Neutrophil (primary cell): ENCODE measurements around the gene RAPGEFL1.
"Not testable (repeated sequence)": the region's sequence is repeated elsewhere in the genome, so short reads cannot be mapped to it uniquely, and the experiment has no call there.

Source experiments
- H3K27ac ChIP-seq: fragments of 200-600 bp; sonication (generic); 2 replicates; pipeline ENCODE4 v1.5.1; 2016; ENCODE audit warnings: mild to moderate bottlenecking, moderate library complexity
- H3K27me3 ChIP-seq: fragments of 200-600 bp; sonication (generic); 2 replicates; pipeline ENCODE4 v1.6.0; 2016; ENCODE audit warnings: mild to moderate bottlenecking
- H3K36me3 ChIP-seq: fragments of 200-600 bp; sonication (generic); 2 replicates; pipeline ENCODE4 v1.5.1; 2017
- H3K4me1 ChIP-seq, 2 experiments: fragments of 200-600 bp in 1 of 2; sonication (generic) in 1 of 2; 1 replicate in 1 of 2; 2 replicates in 1 of 2; pipeline versions ENCODE4 v1.5.1 to v1.6.1; 2013 to 2016; ENCODE audit warnings: low read depth in 1 of 2, low read length in 1 of 2, mild to moderate bottlenecking in 1 of 2, moderate library complexity in 1 of 2; ENCODE audit not compliant: control insufficient read depth in 1 of 2, insufficient read depth in 1 of 2
- H3K4me3 ChIP-seq, 2 experiments: fragments of 200-600 bp in 1 of 2; sonication (generic) in 1 of 2; 1 replicate in 1 of 2; 2 replicates in 1 of 2; pipeline ENCODE4 v1.5.1; 2013 to 2016; ENCODE audit warnings: low read depth in 1 of 2, low read length in 1 of 2, mild to moderate bottlenecking in 1 of 2, moderate library complexity in 1 of 2
- H3K9me3 ChIP-seq: fragments of 200-600 bp; sonication (generic); 2 replicates; pipeline ENCODE4 v1.5.1; 2016
- TF ChIP-seq, protein P1 (sequence below): fragments of 200-600 bp; sonication (generic); IDR thresholded peaks from 2 replicates; pipeline ENCODE4 v1.5.1; 2016; ENCODE audit warnings: antibody characterized with exemption

Gene RAPGEFL1

DNA sequence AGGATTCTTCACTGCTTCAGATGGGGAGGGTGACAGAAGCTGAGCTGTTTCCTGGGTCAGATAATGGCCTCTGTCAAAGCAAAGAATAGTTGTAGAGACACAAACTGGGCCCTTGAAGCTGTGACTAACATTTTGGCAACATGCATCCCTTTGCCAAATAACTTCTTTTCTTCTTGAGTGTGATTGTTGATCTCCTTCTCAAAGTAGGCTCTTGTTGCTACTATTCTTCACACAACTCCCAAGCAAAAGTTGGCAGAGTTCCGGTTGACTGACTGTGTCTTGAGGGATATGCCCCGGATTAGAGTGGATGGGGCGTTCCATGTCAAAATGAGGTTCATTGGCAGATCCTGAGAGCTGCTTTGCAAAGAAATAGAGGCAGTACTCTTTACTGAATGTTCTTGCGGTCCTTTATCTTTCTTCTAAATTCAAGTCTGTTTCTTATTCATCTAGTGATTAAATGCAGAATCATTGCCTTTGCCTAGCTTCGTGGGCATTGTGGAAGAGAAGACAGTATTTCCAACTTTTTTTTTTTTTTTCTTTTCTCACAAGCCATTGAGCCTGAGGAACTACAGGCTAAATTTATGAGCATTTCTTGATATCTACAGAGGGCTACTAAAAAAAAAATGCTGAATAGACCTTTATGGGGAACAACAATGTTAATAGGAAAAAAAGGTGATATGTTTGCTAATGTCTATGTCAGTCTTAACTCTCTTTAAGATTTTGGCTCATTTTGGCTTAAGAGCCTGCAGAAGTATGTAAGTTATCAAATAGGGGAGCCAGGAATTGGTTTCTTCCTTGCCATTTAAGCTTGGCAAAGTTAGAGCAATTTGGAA is 47.7 kb downstream of the RAPGEFL1 start:
- Histone ChIP-seq H3K27ac (no peak overlapping the region), H3K27me3 (no peaks in the 10 kb centered on the region), H3K4me3 (no peak overlapping the region), H3K36me3 (peaks cover 42% of the 10 kb centered on the region), H3K9me3 (no peaks in the 10 kb centered on the region), H3K4me1 (peaks cover 4 to 14% of the 10 kb centered on the region in 2 experiments)
- TF ChIP-seq, protein P1, sequence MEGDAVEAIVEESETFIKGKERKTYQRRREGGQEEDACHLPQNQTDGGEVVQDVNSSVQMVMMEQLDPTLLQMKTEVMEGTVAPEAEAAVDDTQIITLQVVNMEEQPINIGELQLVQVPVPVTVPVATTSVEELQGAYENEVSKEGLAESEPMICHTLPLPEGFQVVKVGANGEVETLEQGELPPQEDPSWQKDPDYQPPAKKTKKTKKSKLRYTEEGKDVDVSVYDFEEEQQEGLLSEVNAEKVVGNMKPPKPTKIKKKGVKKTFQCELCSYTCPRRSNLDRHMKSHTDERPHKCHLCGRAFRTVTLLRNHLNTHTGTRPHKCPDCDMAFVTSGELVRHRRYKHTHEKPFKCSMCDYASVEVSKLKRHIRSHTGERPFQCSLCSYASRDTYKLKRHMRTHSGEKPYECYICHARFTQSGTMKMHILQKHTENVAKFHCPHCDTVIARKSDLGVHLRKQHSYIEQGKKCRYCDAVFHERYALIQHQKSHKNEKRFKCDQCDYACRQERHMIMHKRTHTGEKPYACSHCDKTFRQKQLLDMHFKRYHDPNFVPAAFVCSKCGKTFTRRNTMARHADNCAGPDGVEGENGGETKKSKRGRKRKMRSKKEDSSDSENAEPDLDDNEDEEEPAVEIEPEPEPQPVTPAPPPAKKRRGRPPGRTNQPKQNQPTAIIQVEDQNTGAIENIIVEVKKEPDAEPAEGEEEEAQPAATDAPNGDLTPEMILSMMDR: no peak

DNA sequence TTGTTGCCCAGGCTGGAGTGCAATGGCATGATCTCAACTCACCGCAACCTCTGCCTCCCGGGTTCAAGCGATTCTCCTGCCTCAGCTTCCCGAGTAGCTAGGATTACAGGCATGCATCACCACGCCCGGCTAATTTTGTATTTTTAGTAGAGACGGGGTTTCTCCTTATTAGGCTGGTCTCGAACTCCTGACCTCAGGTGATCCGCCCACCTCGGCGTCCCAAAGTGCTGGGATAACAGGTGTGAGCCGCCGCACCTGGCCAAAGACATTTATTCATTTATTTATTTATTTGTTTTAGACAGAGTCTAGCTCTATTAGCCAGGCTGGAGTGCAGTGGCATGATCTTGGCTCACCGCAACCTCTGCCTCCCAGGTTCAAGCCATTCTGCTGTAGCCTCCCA is 51.9 kb downstream of the RAPGEFL1 start:
- peaks cover 63% of the 10 kb centered on the region for H3K36me3 ChIP-seq
- not testable (repeated sequence) for H3K27me3 ChIP-seq, H3K4me3 ChIP-seq, H3K27ac ChIP-seq, H3K9me3 ChIP-seq, H3K4me1 ChIP-seq

DNA sequence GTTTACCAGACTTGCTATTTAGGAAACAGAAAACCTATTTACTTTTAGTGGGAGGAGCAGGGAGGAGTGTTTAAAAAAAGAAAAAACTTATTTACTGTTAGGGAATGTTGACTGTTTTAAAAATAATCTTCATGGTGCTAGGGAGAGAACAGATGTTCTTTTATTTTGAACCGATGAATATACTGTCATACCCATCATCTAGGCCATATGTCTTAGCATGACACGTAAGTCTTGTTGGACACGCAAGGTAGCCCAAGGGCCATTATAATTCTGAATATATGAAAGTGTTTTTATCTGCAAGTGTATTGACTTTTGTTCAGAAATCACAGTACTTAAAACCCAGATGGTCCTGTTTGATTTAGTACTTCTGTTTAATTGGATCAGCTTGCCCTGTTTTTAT is 53.4 kb downstream of the RAPGEFL1 start:
- Histone ChIP-seq H3K4me1 (no peaks in the 10 kb centered on the region), H3K27me3 (no peaks in the 10 kb centered on the region), H3K36me3 (peaks cover 64% of the 10 kb centered on the region), H3K9me3 (no peaks in the 10 kb centered on the region), H3K27ac (no peak overlapping the region), H3K4me3 (no peak overlapping the region)
- TF ChIP-seq, protein P1: no peak

DNA sequence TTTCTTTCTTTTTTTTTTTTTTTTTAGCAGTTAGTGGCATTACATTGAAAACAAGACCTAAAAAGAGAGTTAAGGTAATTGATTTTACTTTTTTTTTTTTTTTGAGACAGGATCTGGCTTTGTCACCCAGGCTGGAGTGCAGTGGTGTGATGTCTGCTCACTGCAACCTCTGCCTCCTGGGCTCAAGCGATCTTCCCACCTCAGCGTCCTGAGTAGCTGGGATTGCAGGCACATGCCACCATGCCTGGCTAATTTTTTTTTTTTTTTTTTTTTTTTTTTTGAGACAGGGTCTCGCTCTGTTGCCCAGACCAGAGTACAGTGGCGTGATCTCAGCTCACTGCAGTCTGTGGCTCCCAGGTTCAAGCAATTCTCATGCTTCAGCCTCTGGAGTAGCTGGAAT is 54.7 kb downstream of the RAPGEFL1 start:
- not testable (repeated sequence) for H3K27ac ChIP-seq, H3K4me1 ChIP-seq, H3K27me3 ChIP-seq, H3K4me3 ChIP-seq, H3K9me3 ChIP-seq
- H3K36me3 ChIP-seq: peaks cover 59% of the 10 kb centered on the region

DNA sequence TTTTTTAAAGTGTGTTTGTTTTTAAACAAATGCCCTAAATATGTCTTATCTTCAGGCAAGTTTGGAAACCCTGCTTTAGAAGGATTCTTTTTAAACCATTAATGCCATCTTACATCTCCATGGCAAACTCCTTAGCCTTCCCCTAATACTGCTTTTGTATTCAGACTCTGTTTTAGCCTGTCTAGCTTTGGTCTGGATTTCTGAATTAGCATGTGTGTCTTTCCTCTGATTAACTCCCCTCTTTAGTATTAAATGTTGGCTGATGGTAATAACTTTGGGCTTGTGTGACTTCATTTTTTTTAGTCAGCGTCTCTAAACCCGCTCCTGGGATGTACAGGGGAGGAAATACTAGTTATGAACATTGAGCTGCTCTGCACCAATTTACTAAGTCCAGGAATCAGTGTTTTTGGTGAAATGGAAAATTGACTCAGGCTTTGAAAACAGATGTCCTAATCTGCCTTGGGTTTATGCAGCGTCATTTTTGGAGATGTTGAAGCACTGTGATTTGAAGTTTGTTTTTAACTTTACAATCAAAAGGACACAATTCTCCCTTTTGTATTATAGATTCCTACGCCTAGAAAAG is 64.1 kb downstream of the RAPGEFL1 start:
- Histone ChIP-seq H3K4me3 (no peak overlapping the region), H3K36me3 (peaks cover 8% of the 10 kb centered on the region), H3K9me3 (no peaks in the 10 kb centered on the region), H3K27ac (no peak overlapping the region), H3K27me3 (no peaks in the 10 kb centered on the region), H3K4me1 (no peaks in the 10 kb centered on the region)
- TF ChIP-seq, protein P1: no peak

DNA sequence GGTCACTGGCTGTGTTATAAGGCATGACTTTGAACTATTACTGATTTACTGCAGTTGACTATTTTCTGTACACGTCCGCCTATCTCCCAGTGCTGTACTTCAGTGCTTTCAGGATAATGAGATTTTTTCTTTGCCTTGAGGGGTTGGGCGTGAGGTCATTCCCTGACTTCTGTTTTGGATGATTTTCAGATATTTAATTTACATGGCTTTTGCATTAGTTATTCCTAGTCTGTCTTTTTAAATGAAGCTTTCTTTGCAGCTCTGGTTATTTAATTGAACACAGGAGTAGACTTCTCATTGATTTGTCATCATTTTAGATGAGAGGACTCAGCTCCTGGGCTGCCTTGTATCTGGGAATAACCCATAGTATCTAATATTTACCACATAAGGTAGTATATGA is 65.5 kb downstream of the RAPGEFL1 start:
- TF ChIP-seq, protein P1: no peak

More for the DNA sequence above, 65.5 kb downstream of the RAPGEFL1 start:
- no peak overlapping the region for H3K27ac ChIP-seq
- H3K36me3 ChIP-seq: peaks cover 14% of the 10 kb centered on the region
- no peaks in the 10 kb centered on the region for H3K9me3 ChIP-seq
- H3K27me3 ChIP-seq: no peaks in the 10 kb centered on the region
- no peak overlapping the region for H3K4me3 ChIP-seq
- peaks cover 0 to 3% of the 10 kb centered on the region in 2 experiments for H3K4me1 ChIP-seq
